ENCODE results near the gene CEP135. TPM values are rescaled to one million over a fixed set of nuclear protein-coding genes. Genes with fewer than 3 reads are reported as not detected.

CEP135 gene, protein sequence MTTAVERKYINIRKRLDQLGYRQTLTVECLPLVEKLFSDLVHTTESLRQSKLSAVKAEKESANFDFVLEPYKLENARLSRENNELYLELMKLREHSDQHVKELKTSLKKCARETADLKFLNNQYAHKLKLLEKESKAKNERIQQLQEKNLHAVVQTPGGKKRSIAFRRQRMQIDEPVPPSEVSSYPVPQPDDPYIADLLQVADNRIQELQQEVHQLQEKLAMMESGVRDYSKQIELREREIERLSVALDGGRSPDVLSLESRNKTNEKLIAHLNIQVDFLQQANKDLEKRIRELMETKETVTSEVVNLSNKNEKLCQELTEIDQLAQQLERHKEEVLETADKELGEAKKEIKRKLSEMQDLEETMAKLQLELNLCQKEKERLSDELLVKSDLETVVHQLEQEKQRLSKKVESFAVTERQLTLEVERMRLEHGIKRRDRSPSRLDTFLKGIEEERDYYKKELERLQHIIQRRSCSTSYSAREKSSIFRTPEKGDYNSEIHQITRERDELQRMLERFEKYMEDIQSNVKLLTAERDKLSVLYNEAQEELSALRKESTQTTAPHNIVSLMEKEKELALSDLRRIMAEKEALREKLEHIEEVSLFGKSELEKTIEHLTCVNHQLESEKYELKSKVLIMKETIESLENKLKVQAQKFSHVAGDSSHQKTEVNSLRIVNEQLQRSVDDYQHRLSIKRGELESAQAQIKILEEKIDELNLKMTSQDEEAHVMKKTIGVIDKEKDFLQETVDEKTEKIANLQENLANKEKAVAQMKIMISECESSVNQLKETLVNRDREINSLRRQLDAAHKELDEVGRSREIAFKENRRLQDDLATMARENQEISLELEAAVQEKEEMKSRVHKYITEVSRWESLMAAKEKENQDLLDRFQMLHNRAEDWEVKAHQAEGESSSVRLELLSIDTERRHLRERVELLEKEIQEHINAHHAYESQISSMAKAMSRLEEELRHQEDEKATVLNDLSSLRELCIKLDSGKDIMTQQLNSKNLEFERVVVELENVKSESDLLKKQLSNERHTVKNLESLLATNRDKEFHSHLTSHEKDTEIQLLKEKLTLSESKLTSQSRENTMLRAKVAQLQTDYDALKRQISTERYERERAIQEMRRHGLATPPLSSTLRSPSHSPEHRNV
- 3.1 to 7.3 TPM (median 5.3 TPM) in 5 replicates for total RNA-seq (2022; extraction: Qiagen RNA extraction; ENCODE audit: low read depth)

DNA sequence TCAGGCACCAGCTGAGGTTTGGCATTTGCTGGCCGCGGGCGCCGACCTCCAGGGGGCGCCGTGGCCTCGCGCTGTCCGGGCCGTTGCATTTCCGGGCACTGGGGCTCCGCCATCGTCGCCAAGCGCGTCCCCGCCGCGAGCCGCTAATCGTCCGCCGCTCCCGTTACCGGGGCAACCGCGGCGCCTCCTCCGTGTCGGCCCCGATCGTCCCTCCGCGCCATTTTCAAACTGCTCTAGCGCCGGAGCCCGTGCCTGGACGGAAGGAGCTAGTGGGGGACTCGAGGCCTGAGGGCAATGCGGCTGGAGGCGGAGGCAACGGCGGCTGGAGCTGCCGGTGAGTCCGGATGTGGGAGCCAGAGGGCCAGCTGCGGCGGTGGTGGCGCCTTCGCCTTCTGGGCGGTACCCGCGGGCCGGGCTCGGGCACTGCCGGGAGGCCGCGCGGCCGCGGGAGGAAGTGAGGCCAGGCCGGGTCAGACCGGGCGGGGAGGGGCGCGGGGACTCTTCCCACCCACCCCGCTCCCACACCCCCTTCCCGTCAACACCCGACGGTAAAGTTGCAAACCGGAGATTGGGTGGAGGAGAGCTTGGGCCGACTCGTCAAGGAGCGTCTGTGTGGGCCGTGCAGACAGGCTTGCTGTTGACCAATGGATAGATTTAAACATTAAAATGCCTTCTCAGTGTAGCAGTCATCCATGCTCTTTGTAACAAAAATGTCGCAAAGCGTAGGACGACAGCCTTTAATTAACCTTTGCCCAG, at the start of gene CEP135:
CEP135 (plus strand) TSS at position 220 of the 756 bp plus-strand sequence. CDS start 3,186 bp downstream, outside the sequence.

Other genes with a start within 250 kb of the CEP135 start
- gene EXOC1L, start 129.2 kb upstream of the CEP135 start, total RNA-seq (2022; extraction: Qiagen RNA extraction; ENCODE audit: low read depth): not detected in 5 replicates
- 10.4 to 18.6 TPM (median 14.6 TPM) in 5 replicates for gene EXOC1, start 95.3 kb upstream of the CEP135 start, total RNA-seq (2022; extraction: Qiagen RNA extraction; ENCODE audit: low read depth)